ENCODE results near the gene GTF2H2. TPM values are rescaled to one million over a fixed set of nuclear protein-coding genes. Genes with fewer than 3 reads are reported as not detected.
"Not testable (repeated sequence)": the region's sequence is repeated elsewhere in the genome, so short reads cannot be mapped to it uniquely, and the experiment has no call there.

GTF2H2 gene
- polyA plus RNA-seq, 1 donor (not counting 4 experiments of a cell fraction or from before 2014, with no cell fraction given): 28.7 TPM

DNA sequence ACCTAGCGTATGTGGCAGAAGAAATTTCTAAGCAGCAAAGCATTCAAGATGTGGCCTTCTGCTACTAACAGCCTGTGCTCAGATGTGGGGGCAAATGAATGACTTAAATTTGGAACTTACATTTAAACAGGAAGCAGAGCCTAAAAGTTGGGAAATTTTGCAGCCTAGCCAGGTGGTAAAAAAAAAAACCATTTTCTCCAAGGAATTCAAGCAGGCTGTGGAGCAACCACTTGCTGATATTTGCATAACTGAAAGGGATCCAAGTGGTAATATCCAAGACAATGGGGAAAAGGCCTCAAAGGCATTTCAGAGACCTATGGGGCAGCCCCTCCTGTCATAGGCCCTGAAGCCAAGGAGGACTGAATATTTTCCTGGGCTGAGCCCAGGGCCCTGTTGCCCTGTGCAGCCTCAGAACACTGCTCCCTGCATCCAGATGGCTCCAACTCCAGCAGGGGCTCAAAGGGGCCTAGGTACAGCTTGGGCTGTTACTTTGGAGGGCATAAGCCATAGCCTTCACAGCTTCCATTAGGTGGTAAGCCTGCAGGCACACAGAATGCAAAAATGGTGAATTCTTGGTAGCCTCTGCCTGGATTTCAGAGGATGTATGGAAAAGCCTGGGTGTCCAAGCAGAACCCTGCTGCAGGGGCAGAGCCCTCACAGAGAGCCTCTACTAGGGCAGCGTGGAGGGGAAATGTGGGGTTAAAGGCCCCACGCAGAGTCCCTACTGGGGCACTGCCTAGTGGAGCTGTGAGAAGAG, 29.9 kb upstream of the GTF2H2 start:
- H3K4me3 ChIP-seq (ENCODE audit: control insufficient read depth in 2 of 3, extremely low read depth in 1 of 3, insufficient read depth in 2 of 3, low read depth in 1 of 3, low read length in 3 of 3); H3K27ac ChIP-seq (ENCODE audit: control insufficient read depth, insufficient read depth, low read length); dilution Hi-C loops (cut with MboI; ENCODE audit: extremely low pct_ligation_motif_present, low sequenced_read_pairs); H3K9me3 ChIP-seq (ENCODE audit: control insufficient read depth, low read depth, low read length); H3K27me3 ChIP-seq (ENCODE audit: control insufficient read depth, extremely low read depth, insufficient read depth, low read length); FAIRE-seq; H3K79me2 ChIP-seq (ENCODE audit: control insufficient read depth, insufficient read depth, low read length); H3K4me2 ChIP-seq (ENCODE audit: control insufficient read depth, extremely low read depth, insufficient read depth, low read depth, low read length); H3K9me1 ChIP-seq (ENCODE audit: control insufficient read depth, extremely low read depth, insufficient read depth, low read length); H3K9ac ChIP-seq (ENCODE audit: control insufficient read depth, extremely low read depth, insufficient read depth, low read length); H3K4me1 ChIP-seq (ENCODE audit: control insufficient read depth, extremely low read depth, insufficient read depth, low read length); DNase-seq (ENCODE audit: low read depth, low spot score); H3K36me3 ChIP-seq (ENCODE audit: control insufficient read depth in 2 of 2, extremely low read depth in 1 of 2, insufficient read depth in 2 of 2, low read length in 2 of 2); H2AFZ ChIP-seq (ENCODE audit: control insufficient read depth, low read length); H4K20me1 ChIP-seq (ENCODE audit: control insufficient read depth, extremely low read depth, insufficient read depth, low read length): not testable (repeated sequence)

DNA sequence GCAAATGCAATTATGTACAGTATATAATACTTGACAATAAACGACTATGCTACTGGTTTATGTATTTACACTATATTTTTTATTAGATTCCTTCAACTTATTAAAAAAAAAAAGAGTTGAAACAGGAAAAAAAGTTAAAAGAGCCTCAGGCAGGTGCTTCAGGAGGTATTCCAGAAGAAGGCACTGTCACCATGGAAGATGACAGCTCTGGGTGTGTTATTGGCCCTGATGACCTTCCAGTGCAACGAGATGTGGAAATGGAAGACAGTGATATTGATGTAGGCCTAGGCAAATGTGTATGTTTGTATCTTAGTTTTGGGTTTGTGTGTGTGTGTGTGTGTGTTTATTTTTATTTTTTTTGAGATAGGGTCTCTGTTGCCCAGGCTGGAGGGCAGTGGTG, 22.3 kb upstream of the GTF2H2 start:
- DNase-seq (ENCODE audit: low read depth, low spot score); H2AFZ ChIP-seq (ENCODE audit: control insufficient read depth, low read length); H3K9ac ChIP-seq (ENCODE audit: control insufficient read depth, extremely low read depth, insufficient read depth, low read length); H4K20me1 ChIP-seq (ENCODE audit: control insufficient read depth, extremely low read depth, insufficient read depth, low read length); H3K27me3 ChIP-seq (ENCODE audit: control insufficient read depth, extremely low read depth, insufficient read depth, low read length); H3K36me3 ChIP-seq (ENCODE audit: control insufficient read depth in 2 of 2, extremely low read depth in 1 of 2, insufficient read depth in 2 of 2, low read length in 2 of 2); H3K27ac ChIP-seq (ENCODE audit: control insufficient read depth, insufficient read depth, low read length); H3K4me1 ChIP-seq (ENCODE audit: control insufficient read depth, extremely low read depth, insufficient read depth, low read length); H3K9me3 ChIP-seq (ENCODE audit: control insufficient read depth, low read depth, low read length); H3K4me2 ChIP-seq (ENCODE audit: control insufficient read depth, extremely low read depth, insufficient read depth, low read depth, low read length); dilution Hi-C loops (cut with MboI; ENCODE audit: extremely low pct_ligation_motif_present, low sequenced_read_pairs); FAIRE-seq; H3K9me1 ChIP-seq (ENCODE audit: control insufficient read depth, extremely low read depth, insufficient read depth, low read length); H3K4me3 ChIP-seq (ENCODE audit: control insufficient read depth in 2 of 3, extremely low read depth in 1 of 3, insufficient read depth in 2 of 3, low read depth in 1 of 3, low read length in 3 of 3); H3K79me2 ChIP-seq (ENCODE audit: control insufficient read depth, insufficient read depth, low read length): not testable (repeated sequence)

DNA sequence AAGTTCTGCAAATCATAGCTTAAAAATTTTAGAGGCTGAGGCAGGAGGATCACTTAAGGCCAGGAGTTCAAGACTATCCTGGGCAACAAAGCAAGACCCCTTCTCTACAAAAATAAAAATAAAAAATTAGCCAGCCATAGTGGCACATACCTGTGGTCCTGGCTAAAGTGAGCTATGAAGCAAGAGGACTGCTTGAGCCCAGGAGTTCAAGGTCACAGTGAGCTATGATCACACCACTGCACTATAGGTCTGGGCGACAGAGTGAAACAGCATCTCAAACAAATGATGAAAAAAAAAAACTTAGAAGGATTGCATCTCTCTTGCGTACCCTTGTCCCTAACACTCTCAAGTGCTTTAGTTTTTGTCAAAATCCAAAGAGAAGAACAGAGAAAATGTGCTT, 21.3 kb upstream of the GTF2H2 start:
- dilution Hi-C loops (cut with MboI; ENCODE audit: extremely low pct_ligation_motif_present, low sequenced_read_pairs); H3K27ac ChIP-seq (ENCODE audit: control insufficient read depth, insufficient read depth, low read length); H3K9me3 ChIP-seq (ENCODE audit: control insufficient read depth, low read depth, low read length); DNase-seq (ENCODE audit: low read depth, low spot score); H3K9me1 ChIP-seq (ENCODE audit: control insufficient read depth, extremely low read depth, insufficient read depth, low read length); FAIRE-seq; H4K20me1 ChIP-seq (ENCODE audit: control insufficient read depth, extremely low read depth, insufficient read depth, low read length); H3K4me2 ChIP-seq (ENCODE audit: control insufficient read depth, extremely low read depth, insufficient read depth, low read depth, low read length); H3K79me2 ChIP-seq (ENCODE audit: control insufficient read depth, insufficient read depth, low read length); H2AFZ ChIP-seq (ENCODE audit: control insufficient read depth, low read length); H3K27me3 ChIP-seq (ENCODE audit: control insufficient read depth, extremely low read depth, insufficient read depth, low read length); H3K36me3 ChIP-seq (ENCODE audit: control insufficient read depth in 2 of 2, extremely low read depth in 1 of 2, insufficient read depth in 2 of 2, low read length in 2 of 2); H3K4me1 ChIP-seq (ENCODE audit: control insufficient read depth, extremely low read depth, insufficient read depth, low read length); H3K9ac ChIP-seq (ENCODE audit: control insufficient read depth, extremely low read depth, insufficient read depth, low read length); H3K4me3 ChIP-seq (ENCODE audit: control insufficient read depth in 2 of 3, extremely low read depth in 1 of 3, insufficient read depth in 2 of 3, low read depth in 1 of 3, low read length in 3 of 3): not testable (repeated sequence)

GRCh38 chr5:71086145-71086544, 18.7 kb upstream of the GTF2H2 start:
- H3K27me3 ChIP-seq (ENCODE audit: control insufficient read depth, extremely low read depth, insufficient read depth, low read length); H2AFZ ChIP-seq (ENCODE audit: control insufficient read depth, low read length); H3K4me1 ChIP-seq (ENCODE audit: control insufficient read depth, extremely low read depth, insufficient read depth, low read length); dilution Hi-C loops (cut with MboI; ENCODE audit: extremely low pct_ligation_motif_present, low sequenced_read_pairs); H3K9ac ChIP-seq (ENCODE audit: control insufficient read depth, extremely low read depth, insufficient read depth, low read length); H3K27ac ChIP-seq (ENCODE audit: control insufficient read depth, insufficient read depth, low read length); H3K4me2 ChIP-seq (ENCODE audit: control insufficient read depth, extremely low read depth, insufficient read depth, low read depth, low read length); DNase-seq (ENCODE audit: low read depth, low spot score); H3K36me3 ChIP-seq (ENCODE audit: control insufficient read depth in 2 of 2, extremely low read depth in 1 of 2, insufficient read depth in 2 of 2, low read length in 2 of 2); H3K9me1 ChIP-seq (ENCODE audit: control insufficient read depth, extremely low read depth, insufficient read depth, low read length); H3K4me3 ChIP-seq (ENCODE audit: control insufficient read depth in 2 of 3, extremely low read depth in 1 of 3, insufficient read depth in 2 of 3, low read depth in 1 of 3, low read length in 3 of 3); H3K79me2 ChIP-seq (ENCODE audit: control insufficient read depth, insufficient read depth, low read length); H3K9me3 ChIP-seq (ENCODE audit: control insufficient read depth, low read depth, low read length); H4K20me1 ChIP-seq (ENCODE audit: control insufficient read depth, extremely low read depth, insufficient read depth, low read length): not testable (repeated sequence)
- peak; percentile 58 for FAIRE-seq

- H3K79me2 ChIP-seq (ENCODE audit: control insufficient read depth, insufficient read depth, low read length); H3K9ac ChIP-seq (ENCODE audit: control insufficient read depth, extremely low read depth, insufficient read depth, low read length); DNase-seq (ENCODE audit: low read depth, low spot score); H3K4me3 ChIP-seq (ENCODE audit: control insufficient read depth in 2 of 3, extremely low read depth in 1 of 3, insufficient read depth in 2 of 3, low read depth in 1 of 3, low read length in 3 of 3); H2AFZ ChIP-seq (ENCODE audit: control insufficient read depth, low read length); H3K36me3 ChIP-seq (ENCODE audit: control insufficient read depth in 2 of 2, extremely low read depth in 1 of 2, insufficient read depth in 2 of 2, low read length in 2 of 2); H3K9me3 ChIP-seq (ENCODE audit: control insufficient read depth, low read depth, low read length); FAIRE-seq; H3K27ac ChIP-seq (ENCODE audit: control insufficient read depth, insufficient read depth, low read length); H3K4me1 ChIP-seq (ENCODE audit: control insufficient read depth, extremely low read depth, insufficient read depth, low read length); dilution Hi-C loops (cut with MboI; ENCODE audit: extremely low pct_ligation_motif_present, low sequenced_read_pairs); H3K9me1 ChIP-seq (ENCODE audit: control insufficient read depth, extremely low read depth, insufficient read depth, low read length); H3K27me3 ChIP-seq (ENCODE audit: control insufficient read depth, extremely low read depth, insufficient read depth, low read length); H3K4me2 ChIP-seq (ENCODE audit: control insufficient read depth, extremely low read depth, insufficient read depth, low read depth, low read length); H4K20me1 ChIP-seq (ENCODE audit: control insufficient read depth, extremely low read depth, insufficient read depth, low read length): not testable (repeated sequence)
Observed at GRCh38 chr5:71084280-71085063, 17.0 kb upstream of the GTF2H2 start.

Data from keratinocyte (primary cell).